Stimulated activated CD8-positive, alpha-beta memory T cell treated with anti-CD3 and anti-CD28 coated beads, Interleukin-15, amount 100 ng/mL, for 24 hours (primary cell): ENCODE results near the gene MAP3K14.

Source experiments
- DNase-seq: peaks from one replicate; pipeline ENCODE4 v3.0.0-alpha.2; 2020; ENCODE audit warnings: low read depth

Gene MAP3K14

DNA sequence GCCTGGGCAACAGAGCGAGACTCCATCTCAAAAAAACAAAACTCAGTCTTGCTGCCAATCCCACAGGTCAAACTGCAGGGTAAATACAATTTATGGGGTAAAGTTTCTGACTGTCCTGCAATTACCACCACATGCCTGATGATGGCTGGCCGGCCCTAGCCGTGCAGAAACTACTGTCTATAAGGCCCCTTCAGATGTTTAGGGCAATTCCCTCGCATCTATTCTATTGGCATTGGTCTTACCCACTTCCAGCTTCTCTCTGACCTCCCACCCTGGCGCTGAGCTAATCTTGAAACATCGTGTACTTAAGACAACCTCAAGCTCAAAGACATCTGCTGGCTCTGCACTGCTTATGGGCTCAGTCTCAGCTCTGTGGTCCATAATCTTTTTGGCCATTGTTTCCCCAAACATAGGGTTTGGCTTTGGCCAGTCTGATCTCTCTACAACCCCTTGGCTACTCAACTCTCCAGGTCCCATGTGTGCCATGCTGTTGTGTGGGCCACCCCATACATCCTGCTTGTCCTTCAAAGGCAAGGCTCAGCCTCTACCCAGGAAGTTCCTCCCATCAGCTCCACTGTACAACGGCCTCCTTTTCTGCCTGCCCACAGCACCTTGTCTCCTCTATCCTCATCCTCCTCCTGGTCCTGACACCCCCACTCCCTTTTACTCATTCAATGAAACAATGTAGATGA lies 16.6 kb downstream of the MAP3K14 start:
- no peak for DNase-seq

DNA sequence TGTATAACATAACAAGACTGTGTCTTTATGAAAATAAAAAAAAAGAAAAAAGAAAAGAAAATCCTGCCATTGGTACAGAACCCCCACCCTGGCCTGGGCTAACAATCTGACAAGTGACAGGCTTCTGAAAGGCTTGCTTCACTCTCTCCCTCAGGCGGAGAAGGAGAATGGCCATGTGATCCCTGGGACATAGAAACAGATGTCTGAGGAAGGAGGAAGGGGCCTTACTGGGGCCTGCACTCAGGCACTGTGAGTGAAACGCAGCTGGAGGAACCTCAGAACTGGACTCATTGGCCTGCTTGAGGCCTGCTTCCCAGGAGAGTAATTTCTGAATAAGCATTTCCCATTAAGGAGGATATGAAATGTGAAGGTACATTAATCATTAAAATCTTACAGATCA lies 17.5 kb downstream of the MAP3K14 start:
- no peak for DNase-seq

DNA sequence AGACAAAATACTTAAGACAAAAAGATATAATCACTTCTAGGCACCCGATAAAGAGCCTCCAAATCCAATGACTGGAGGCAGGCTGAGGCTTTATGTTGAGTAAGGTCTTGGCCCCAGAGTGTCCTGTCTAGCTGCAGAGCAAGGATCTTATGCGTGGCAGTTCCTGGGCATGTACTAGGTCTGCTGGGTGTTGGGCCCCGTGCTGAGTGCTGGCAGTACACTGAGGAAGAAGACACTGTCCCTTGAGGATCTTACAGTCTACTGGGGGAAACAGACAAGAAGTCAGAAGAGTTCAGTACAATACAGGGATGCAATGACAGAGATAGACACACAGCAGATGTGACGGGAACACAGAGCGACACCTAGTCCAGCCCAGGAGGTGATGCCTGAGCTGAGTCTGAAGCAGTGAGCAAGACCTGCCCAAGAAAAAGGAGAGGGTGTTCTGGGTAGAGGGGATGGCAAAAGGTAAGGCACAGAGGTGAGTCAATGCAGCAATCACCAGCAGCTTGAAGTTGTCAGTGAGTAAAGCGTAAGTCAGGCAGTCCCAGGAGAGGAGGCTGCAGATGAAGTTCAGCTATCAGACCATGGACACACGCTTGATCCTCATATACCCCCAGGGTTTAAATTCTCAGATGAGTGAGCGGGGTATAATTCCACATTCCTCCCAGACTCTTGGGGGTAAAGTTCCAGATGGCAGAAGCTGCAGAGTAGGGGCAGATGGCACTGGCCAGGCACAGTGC lies 18.1 kb downstream of the MAP3K14 start:
- no peak for DNase-seq

- no peak for DNase-seq
These were observed 20.0 kb downstream of the MAP3K14 start for GRCh38 chr17:45296833-45297124.

- no peak for DNase-seq
These were observed 20.6 kb downstream of the MAP3K14 start for GRCh38 chr17:45296003-45296832.

DNA sequence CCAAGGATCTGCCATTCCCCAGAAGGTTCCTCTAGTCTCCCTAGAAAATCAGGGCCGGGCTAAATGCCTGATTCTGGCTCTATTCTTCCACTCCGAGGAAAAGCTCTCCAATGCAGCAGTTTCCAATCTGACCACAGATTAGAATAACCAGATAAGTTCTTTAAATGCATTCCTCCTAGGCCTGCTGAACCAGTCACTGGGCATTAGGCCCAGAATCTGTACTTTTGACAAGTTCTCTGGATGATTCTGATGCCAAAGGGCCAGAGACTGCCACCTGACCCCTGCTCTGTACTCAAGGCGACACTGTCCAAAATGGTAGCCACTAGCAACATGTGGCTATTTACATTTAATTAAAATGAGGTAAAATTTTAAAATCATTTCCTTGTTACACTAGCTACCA lies 22.3 kb downstream of the MAP3K14 start:
- DNase-seq: no peak

- no peak for DNase-seq
These were observed 23.2 kb downstream of the MAP3K14 start for GRCh38 chr17:45293413-45294211.

- no peak for DNase-seq
These were observed 24.0 kb downstream of the MAP3K14 start for GRCh38 chr17:45292696-45293412.

DNA sequence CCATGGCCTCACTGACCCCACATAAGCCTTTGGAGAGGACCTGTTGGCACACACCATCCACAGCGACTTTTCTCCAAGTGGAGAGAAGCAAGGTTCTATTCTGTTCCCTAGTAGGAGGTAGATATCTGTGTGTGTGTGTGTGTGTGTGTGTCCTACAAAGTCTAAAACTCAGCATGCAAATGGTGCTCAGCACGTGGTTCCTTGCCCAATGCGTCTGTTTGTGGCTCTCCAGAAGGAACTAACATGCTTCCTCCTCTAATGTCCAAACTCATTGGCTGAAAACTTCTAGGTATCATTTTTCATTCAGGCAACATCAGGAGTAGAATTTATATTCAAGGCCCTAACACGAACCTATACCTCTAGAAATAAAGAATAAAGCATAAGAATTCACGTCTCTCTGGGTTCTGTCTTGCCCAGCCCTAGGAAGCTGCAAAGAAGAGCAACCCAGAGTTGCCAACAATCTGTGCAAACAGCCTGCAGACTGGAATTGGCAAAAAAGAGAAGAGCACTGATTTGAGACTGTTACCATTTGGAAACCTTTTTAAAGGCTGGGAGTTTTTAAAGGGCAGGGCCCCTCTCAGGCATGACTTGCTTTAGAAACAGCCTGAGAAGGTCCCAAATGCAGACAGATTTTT lies 25.5 kb downstream of the MAP3K14 start:
- DNase-seq: no peak

GRCh38 chr17:45290269-45290765 lies 26.5 kb downstream of the MAP3K14 start:
- no peak for DNase-seq

DNA sequence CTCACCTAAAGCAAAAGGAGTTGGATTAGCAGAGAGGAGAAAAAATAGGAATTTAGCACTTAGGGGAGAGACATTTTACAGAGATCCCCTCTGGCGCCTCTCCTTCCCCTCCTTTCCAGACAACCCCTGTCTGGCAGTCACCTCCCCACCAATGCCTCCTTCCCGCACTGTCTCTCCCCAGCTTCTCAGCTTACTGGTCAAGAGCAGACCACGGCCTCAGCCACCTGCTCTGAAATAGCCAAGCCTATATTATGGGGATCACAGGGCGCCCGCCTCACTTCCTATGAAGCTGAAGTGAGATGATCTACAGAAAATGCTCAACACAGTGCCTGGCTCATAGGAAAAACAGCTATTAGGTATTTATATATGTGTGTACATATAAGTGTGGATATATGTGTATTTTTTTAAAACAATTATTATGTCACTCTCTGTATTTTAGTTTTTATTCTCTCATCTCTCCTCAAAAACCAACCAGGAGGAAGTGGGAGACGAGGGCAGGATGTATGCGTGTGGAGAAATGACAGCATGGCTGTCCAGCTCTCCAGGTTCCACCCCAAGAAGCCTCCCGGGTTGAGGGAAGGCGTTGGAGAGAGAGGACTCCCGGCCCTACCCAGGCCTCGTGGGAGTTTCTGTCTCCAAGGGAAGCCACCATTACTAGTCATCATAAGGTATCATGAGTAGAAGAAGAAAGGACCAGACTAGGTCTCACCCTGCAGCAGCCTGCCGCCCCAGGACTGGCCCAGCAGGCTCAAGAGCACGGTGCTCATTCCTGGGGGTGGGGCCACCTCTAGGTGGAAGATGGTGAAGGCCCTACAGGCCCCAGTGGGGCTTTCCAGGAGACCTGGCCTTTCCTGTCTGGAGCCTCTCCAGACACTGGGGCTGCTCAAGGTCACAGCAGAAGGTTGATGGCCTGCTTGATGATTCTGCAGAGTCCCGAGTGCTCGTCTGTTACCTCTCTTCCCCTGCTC lies 27.2 kb downstream of the MAP3K14 start:
- DNase-seq: no peak

GRCh38 chr17:45288825-45289224 lies 28.0 kb downstream of the MAP3K14 start:
- no peak for DNase-seq

GRCh38 chr17:45287526-45288500 lies 29.0 kb downstream of the MAP3K14 start:
- no peak for DNase-seq

DNA sequence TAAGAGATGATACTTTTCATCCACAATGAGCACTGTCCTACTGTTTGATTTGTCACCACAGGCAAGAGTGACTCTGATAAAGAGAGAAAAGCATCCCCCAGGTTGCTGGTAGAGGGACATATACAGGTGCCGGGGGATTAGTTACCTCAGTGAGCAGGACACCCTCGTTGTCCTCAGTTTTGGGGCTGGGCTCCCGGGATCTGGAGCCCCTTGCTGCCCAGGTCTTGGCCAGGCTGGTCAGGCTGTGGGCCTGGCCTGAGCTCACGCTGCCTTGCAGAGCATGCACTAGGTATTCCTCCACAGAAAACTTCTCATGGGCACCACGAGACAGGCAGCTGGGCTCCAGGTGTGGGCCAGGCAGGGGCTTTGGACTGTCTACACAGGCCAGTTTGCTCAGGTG lies 30.5 kb downstream of the MAP3K14 start:
- DNase-seq: no peak

DNA sequence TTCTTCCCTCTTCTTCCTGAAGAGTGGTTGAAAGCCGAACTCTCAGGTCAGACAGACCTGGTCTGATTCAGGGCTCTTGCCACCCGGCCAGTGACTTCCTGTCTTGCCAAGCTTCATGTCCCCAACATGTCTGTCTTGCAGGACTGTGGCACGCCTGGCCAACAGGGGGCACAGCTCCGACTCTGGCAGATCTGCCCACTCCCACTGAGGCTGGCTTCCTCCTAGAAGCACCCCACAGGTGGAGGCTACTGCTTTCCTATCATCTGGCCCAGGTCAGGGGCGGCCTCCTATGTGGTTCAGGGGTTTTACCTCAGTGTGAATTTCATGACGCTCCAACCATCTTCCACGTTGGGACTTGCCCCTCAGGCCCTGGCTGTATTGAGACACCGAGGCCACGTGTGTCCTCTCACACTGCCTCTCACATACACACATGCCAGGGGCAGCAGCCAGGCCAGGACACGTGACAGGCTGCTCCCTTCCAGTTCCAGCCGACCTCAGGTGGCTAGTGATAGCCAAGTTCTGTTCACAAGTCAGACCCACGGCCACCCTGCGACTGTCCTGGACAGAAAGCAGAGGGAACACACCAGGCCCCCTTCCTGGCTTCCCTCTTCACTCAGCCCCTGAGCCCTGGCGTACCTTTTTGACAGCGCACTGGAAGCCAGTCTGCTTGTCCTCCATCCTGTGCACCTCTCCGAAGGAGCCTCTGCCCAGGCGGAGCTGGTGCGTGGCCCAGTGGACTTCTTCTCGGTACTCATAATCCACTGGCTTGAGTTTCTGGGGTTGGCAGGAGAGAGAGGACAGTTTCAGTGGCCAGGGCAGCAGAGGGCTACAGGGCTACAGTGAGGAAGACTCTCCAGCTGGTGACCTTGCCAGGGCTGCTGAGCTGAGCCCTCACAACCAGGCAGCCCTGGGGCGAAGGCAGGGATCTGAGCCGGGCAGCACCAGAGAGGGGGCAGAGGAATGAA lies 32.4 kb downstream of the MAP3K14 start:
- no peak for DNase-seq

DNA sequence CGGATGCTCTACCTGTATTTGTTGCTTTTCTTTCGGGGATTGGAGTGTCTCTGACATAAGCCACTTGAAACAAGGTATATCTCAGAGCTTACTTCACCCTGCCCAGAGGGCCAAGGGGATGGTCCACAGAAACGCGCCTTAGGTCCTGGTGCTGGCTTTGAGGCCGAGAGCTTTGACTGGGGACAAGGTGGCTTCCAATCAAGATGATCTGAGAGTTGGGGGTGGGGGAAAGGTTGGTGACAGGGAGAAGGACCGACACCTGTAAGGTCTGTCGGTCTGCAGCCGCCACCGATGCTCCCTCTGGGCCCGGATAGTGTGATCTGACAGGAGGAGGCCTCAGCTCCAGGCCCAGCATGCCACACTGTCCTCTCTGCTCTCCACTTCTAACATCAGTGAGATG lies 33.1 kb downstream of the MAP3K14 start:
- no peak for DNase-seq
